GM18873 (cell line): ENCODE results near the gene PRDX4.
"Not testable (repeated sequence)": the region's sequence is repeated elsewhere in the genome, so short reads cannot be mapped to it uniquely, and the experiment has no call there.

Experiments used
- ATAC-seq: cut with Tn5 transposase; IDR thresholded peaks from one replicate; pipeline ENCODE4 v1.9.1; 2021; ENCODE audit warnings: mild to moderate bottlenecking, moderate library complexity, moderate number of reproducible peaks; ENCODE audit not compliant: unreplicated experiment, low FRiP score

The PRDX4 gene

DNA sequence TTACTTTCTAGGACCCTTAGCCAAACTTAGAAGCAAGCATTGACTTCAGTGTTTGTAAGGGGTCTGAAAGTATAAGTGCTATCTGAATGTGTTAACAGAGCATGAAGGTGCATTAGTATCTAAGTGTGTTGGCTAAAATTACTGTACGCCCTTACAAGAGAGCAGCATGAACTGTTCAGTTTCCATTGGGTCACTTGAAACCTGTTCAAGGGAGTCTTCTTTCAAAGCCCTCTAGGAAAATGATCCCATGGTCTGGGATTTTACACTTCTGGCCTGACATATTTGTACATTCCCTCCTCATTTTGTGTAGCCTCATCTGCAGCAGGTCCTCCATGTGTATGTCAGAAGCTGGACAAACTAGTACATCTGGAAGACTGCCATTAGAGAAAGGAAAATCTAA lies 3.2 kb downstream of the PRDX4 start:
- ATAC-seq = no peak

GRCh38 chrX:23673108-23673507 lies 5.8 kb downstream of the PRDX4 start:
- ATAC-seq = no peak

DNA sequence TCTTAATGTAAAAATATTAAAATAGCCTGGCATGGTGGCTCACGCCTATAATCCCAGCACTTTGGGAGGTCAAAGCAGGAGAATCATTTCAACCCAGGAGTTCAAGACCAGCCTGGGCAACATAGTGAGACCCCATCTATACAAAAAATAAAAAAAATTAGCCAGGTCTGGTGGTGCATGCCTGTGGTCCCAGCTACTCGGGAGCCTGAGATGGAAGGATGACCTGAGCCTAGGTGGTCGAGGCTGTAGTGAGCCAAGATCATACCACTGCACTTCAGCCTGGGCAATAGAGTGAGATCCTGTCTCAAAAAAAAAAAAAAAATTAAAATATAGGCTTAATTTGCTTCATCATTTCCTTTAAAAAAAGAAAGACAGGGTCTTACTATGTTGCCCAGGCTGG lies 9.2 kb downstream of the PRDX4 start:
- not testable (repeated sequence) for ATAC-seq

DNA sequence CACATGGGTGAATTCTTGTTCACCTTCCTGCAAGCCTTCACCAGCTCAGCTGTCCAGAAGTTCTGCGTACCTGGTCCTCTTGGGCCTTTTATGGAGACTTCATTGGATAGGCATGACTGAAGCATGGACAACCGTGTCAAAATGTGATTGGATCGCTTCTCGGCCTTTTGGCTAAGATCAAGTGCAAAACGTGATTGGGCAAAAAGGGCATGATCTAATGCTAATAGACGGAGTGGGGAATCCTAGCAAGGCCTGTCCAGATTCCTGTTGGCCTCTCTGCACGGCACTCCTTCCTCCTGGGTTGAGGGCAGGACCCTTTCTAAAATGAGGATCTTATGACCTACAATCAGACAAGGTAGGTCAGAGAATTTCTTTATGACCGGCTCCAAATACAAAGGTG lies 24.9 kb downstream of the PRDX4 start:
- ATAC-seq = no peak

DNA sequence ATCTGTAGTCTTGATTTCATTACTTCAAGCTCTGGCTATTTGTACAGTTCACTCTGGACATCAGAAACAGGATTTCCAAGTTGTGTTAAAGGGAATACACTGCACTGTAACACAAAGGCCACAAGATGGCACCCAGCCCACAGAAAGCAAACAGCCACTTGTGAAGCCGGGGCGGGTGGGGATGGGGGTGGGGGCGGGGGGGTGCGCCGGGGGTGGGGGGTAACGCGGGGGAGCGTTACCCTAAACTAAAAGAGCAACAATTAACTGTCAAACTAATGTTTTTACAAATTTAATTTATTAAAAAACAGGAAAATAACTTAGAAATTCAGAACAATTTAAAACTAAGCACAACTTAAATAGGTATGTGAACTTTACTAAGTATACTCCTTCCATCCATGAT lies 27.3 kb downstream of the PRDX4 start:
- no peak for ATAC-seq

DNA sequence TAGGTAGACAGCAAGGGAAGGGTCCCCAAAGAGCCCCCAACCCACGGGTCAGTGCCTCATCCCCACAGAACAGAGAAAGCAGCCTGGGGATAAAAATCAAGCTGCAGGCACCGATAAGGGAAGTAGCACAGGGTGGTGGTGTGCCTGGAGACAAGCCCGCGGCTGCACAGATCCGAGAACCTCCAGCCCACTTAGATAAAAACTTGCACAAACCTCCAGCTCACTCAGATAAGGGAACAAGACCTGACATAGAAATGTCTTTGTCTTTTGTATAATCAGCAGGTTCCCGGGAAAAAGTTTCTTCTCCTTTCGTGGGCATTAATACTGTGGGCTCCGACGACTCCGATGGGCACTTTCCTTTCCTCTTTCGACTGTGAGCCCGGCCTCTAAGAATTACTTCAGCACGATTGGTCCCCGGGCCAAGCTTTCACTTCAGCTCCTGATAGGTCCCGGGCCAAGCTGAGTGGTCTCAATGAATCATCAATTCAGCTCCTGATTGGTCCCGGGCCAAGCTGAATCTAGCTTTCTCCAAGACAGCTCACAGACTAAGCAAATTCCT lies 32.4 kb downstream of the PRDX4 start:
- ATAC-seq = no peak

GRCh38 chrX:23704673-23705206 lies 37.4 kb downstream of the PRDX4 start:
- no peak for ATAC-seq

- no peak for ATAC-seq
Measured at GRCh38 chrX:23705235-23705634, 37.9 kb downstream of the PRDX4 start.

DNA sequence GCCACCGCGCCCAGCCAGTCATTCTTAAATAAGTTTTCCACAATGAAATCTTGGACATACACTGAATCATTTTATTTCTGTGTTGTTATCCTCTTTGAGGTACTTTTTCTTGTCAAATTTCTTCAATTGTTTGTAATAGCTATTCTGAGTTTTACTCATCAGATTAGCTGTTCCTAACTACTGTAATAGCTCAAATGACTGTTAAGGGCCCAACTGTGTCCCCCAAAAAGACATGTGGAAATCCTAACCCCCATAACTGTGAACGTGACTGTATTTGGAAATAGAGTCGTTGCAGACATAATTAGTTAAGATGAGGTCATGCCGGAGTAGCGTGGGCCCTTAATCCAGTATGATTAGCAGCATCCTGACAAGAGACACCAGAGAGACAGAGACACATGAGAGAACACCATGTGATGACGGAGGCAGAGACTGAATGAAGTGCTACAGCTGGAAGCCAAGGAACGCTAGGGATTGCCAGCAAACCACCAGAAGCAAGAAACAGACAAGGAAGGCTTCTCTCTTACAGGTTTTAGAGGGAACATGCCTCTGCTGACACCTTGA lies 52.9 kb downstream of the PRDX4 start:
- ATAC-seq = no peak

- ATAC-seq = no peak
Measured at GRCh38 chrX:23726191-23726590, 58.9 kb downstream of the PRDX4 start.

GRCh38 chrX:23727206-23727605 lies 59.9 kb downstream of the PRDX4 start:
- no peak for ATAC-seq

DNA sequence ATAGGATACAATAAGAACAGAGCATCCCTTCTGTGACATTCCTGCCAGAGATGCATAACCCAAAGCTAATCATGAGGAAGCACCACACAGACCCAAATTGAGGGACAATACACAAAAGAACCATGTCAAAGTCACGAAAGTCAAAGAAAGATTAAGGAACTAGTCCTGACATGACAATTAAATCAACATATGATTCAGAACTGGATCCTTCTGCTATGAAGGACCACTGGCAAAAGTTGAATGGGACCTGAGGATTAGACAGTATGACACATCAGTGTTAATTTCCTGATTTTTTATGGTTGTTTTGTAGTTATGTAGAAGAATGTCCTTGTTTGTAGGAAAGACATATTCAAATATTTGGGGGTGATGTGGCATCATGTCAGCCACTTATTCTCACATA lies 61.9 kb downstream of the PRDX4 start:
- no peak for ATAC-seq

DNA sequence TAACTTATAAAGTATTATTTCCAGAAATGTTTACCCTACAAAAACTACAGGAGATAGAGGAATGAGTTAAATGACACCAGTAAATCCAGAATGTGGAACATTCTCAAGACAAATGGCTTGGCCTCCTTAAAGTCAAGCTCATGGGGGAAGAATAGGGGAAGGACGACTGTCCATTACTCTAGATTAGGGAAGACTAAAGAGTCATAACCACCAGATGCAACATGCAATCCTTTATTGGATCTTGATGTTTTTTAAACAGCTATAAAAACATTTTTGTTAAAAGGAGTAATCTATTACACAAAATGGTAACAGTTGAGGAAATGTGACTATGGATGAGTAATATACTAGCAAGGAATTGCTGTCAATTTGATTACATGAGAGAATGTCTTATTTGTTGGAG lies 64.7 kb downstream of the PRDX4 start:
- ATAC-seq = no peak

GRCh38 chrX:23732704-23733103 lies 65.4 kb downstream of the PRDX4 start:
- ATAC-seq = peak; percentile 87
